HG02938 (cell line): ENCODE measurements around the gene PTPRO.
"Not testable (repeated sequence)": the region's sequence is repeated elsewhere in the genome, so short reads cannot be mapped to it uniquely, and the experiment has no call there.

Source experiments
- ATAC-seq: cut with Tn5 transposase; IDR thresholded peaks from one replicate; pipeline ENCODE4 v1.9.1; 2021; ENCODE audit warnings: mild to moderate bottlenecking, moderate library complexity; ENCODE audit not compliant: unreplicated experiment

PTPRO gene

GRCh38 chr12:15599266-15600037 lies 277.1 kb downstream of the PTPRO start:
- ATAC-seq, result no peak

GRCh38 chr12:15600223-15600935 lies 278.1 kb downstream of the PTPRO start:
- no peak for ATAC-seq

GRCh38 chr12:15601210-15601800 lies 279.0 kb downstream of the PTPRO start:
- no peak for ATAC-seq

GRCh38 chr12:15602051-15602672 lies 279.9 kb downstream of the PTPRO start:
- ATAC-seq, result no peak

- ATAC-seq, result no peak
Observed at GRCh38 chr12:15603474-15604085, 281.3 kb downstream of the PTPRO start.

GRCh38 chr12:15605881-15606590 lies 283.7 kb downstream of the PTPRO start:
- ATAC-seq, result no peak

- ATAC-seq, result no peak
Observed at GRCh38 chr12:15608406-15608805, 286.1 kb downstream of the PTPRO start.

GRCh38 chr12:15608941-15609340 lies 286.6 kb downstream of the PTPRO start:
- ATAC-seq, result no peak

- ATAC-seq, result no peak
Observed at GRCh38 chr12:15613981-15614380, 291.7 kb downstream of the PTPRO start.

- not testable (repeated sequence) for ATAC-seq
Observed at GRCh38 chr12:15616495-15616894, 294.2 kb downstream of the PTPRO start.

GRCh38 chr12:15620741-15621539 lies 298.6 kb downstream of the PTPRO start:
- no peak for ATAC-seq

- no peak for ATAC-seq
Observed at GRCh38 chr12:15625075-15625474, 302.8 kb downstream of the PTPRO start.

GRCh38 chr12:15627995-15628945 lies 306.0 kb downstream of the PTPRO start:
- ATAC-seq, result no peak

GRCh38 chr12:15629108-15629507 lies 306.8 kb downstream of the PTPRO start:
- no peak for ATAC-seq

- ATAC-seq, result no peak
Observed at GRCh38 chr12:15629761-15630160, 307.5 kb downstream of the PTPRO start.

- ATAC-seq, result no peak
Observed at GRCh38 chr12:15631007-15631715, 308.9 kb downstream of the PTPRO start.

GRCh38 chr12:15632708-15633107 lies 310.4 kb downstream of the PTPRO start:
- ATAC-seq, result no peak

GRCh38 chr12:15633201-15633600 lies 310.9 kb downstream of the PTPRO start:
- no peak for ATAC-seq
